HFFc6 (cell line): Measurements from ENCODE around the gene LAG3. TPM values are rescaled to one million over a fixed set of nuclear protein-coding genes. Genes with fewer than 3 reads are reported as not detected.
A peak's percentile ranks its signal among the peaks of the same experiment; 100 is the strongest.
"Not testable (repeated sequence)": the region's sequence is repeated elsewhere in the genome, so short reads cannot be mapped to it uniquely, and the experiment has no call there.

ENCODE experiments used
- DNase-seq: peaks from one replicate; pipeline ENCODE4 v3.0.0-alpha.2; 2018
- H3K27ac Mint-ChIP-seq: 2 replicates; pipeline ENCODE4 v1.8.0; 2020; ENCODE audit warnings: mild to moderate bottlenecking, mixed read lengths
- H3K27me3 Mint-ChIP-seq: 2 replicates; pipeline ENCODE4 v1.8.0; 2021; ENCODE audit warnings: mild to moderate bottlenecking, moderate library complexity, mixed read lengths; ENCODE audit not compliant: insufficient read depth
- H3K36me3 Mint-ChIP-seq: 2 replicates; pipeline ENCODE4 v1.8.0; 2021; ENCODE audit warnings: low read depth, mixed read lengths
- H3K4me1 Mint-ChIP-seq: 2 replicates; pipeline ENCODE4 v1.8.0; 2020; ENCODE audit warnings: low read depth, mixed read lengths
- H3K4me3 Mint-ChIP-seq: 2 replicates; pipeline ENCODE4 v1.8.0; 2020; ENCODE audit warnings: mild to moderate bottlenecking, moderate library complexity, mixed read lengths
- H3K9me3 Mint-ChIP-seq: 2 replicates; pipeline ENCODE4 v1.8.0; 2020; ENCODE audit warnings: mild to moderate bottlenecking, mixed read lengths
- CTCF ChIP-seq: fragments of 200-600 bp; sonication (generic); IDR thresholded peaks from 2 replicates; pipeline ENCODE4 v1.5.0; 2021; ENCODE audit warnings: antibody characterized with exemption, mild to moderate bottlenecking
- total RNA-seq, 6 experiments: library from RNA; stranded (reverse); fragmentation: NEBNext Ultra II Directional; extraction: Animal tissue kit (Norgen Biotek cat#: 25700); gene quantifications; 2 replicates in 1 of 6; 3 replicates in 5 of 6; pipeline ENCODE4 v1.2.3, GENCODE V29; 2021

The LAG3 gene
- total RNA-seq, 6 experiments from 2014 or later = 0.15 to 0.64 (median 0.50) TPM

- H3K27me3 Mint-ChIP-seq = no peaks in the 10 kb centered on the region; the same call in 1 of the 2 replicates
- DNase-seq = no peak
- peaks cover 15% of the 10 kb centered on the region; the same call in 1 of the 2 replicates for H3K36me3 Mint-ChIP-seq
- H3K4me1 Mint-ChIP-seq = peaks cover 12% of the 10 kb centered on the region
- no peaks in the 10 kb centered on the region for H3K9me3 Mint-ChIP-seq
- no peak overlapping the region for H3K27ac Mint-ChIP-seq
- TF ChIP-seq CTCF = no peak
- H3K4me3 Mint-ChIP-seq = no peak overlapping the region
Measured at GRCh38 chr12:6729186-6729585, 43.1 kb upstream of the LAG3 start.

GRCh38 chr12:6730169-6730568 lies 42.2 kb upstream of the LAG3 start:
- H3K27me3 Mint-ChIP-seq = no peaks in the 10 kb centered on the region
- H3K4me3 Mint-ChIP-seq = no peak overlapping the region

GRCh38 chr12:6734506-6735387 lies 37.6 kb upstream of the LAG3 start:
- Mint-ChIP-seq H3K9me3 (no peaks in the 10 kb centered on the region), H3K36me3 (peaks cover 19% of the 10 kb centered on the region; the same call in 1 of the 2 replicates), H3K4me3 (no peak overlapping the region), H3K27me3 (no peaks in the 10 kb centered on the region), H3K27ac (peak overlapping the region; percentile 84; the same call in 1 of the 2 replicates), H3K4me1 (peaks cover 17% of the 10 kb centered on the region)
- DNase-seq = no peak
- no peak for TF ChIP-seq CTCF

More at GRCh38 chr12:6730169-6730568, 42.2 kb upstream of the LAG3 start:
- Mint-ChIP-seq H3K36me3 (peaks cover 15% of the 10 kb centered on the region; the same call in 1 of the 2 replicates), H3K27ac (no peak overlapping the region), H3K4me1 (peaks cover 10% of the 10 kb centered on the region), H3K9me3 (no peaks in the 10 kb centered on the region)
- no peak for DNase-seq
- no peak; the same call in 1 of the 2 replicates for TF ChIP-seq CTCF

- peak; percentile 87 for TF ChIP-seq CTCF
- peak; percentile 59 for DNase-seq
- Mint-ChIP-seq H3K4me1 (peaks cover 17% of the 10 kb centered on the region), H3K4me3 (no peak overlapping the region), H3K36me3 (peaks cover 13% of the 10 kb centered on the region; the same call in 1 of the 2 replicates), H3K27ac (peak overlapping the region; percentile 84), H3K27me3 (no peaks in the 10 kb centered on the region), H3K9me3 (no peaks in the 10 kb centered on the region)
Measured at GRCh38 chr12:6735448-6736191, 36.7 kb upstream of the LAG3 start.

- no peak for DNase-seq
- Mint-ChIP-seq H3K27me3 (no peaks in the 10 kb centered on the region), H3K9me3 (no peaks in the 10 kb centered on the region), H3K4me3 (no peak overlapping the region), H3K27ac (no peak overlapping the region), H3K36me3 (peaks cover 5% of the 10 kb centered on the region; the same call in 1 of the 2 replicates), H3K4me1 (peaks cover 17% of the 10 kb centered on the region)
- no peak for TF ChIP-seq CTCF
Measured at GRCh38 chr12:6736754-6737153, 35.6 kb upstream of the LAG3 start.

- not testable (repeated sequence) for H3K9me3 Mint-ChIP-seq, H3K4me1 Mint-ChIP-seq, H3K36me3 Mint-ChIP-seq, DNase-seq, H3K27ac Mint-ChIP-seq, H3K27me3 Mint-ChIP-seq, H3K4me3 Mint-ChIP-seq
Measured at GRCh38 chr12:6742080-6742479, 30.2 kb upstream of the LAG3 start.
